RWPE2 (cell line): ENCODE data around the gene CHRM4.

ENCODE experiments used
- ATAC-seq: fragments of 200-7000 bp; cut with Tn5 transposase; 3 replicates; pipeline ENCODE4 v1.9.1; 2021; ENCODE audit warnings: low read depth
- DNase-seq: peaks from one replicate; pipeline ENCODE4 v3.0.0-alpha.2; 2020; ENCODE audit warnings: low spot score
- H3K27ac ChIP-seq: fragments of 450-650 bp; 2 replicates; pipeline ENCODE4 v1.5.1; 2017; ENCODE audit warnings: mild to moderate bottlenecking; ENCODE audit not compliant: poor library complexity, severe bottlenecking
- H3K27me3 ChIP-seq: fragments of 250-450 bp; sonication (Bioruptor Pico); 2 replicates; pipeline ENCODE4 v1.5.1; 2021; ENCODE audit warnings: mild to moderate bottlenecking, moderate library complexity; ENCODE audit not compliant: insufficient read depth, poor library complexity, severe bottlenecking
- H3K36me3 ChIP-seq: fragments of 250-450 bp; sonication (Bioruptor Pico); 2 replicates; pipeline ENCODE4 v1.5.1; 2020; ENCODE audit warnings: low read depth, mild to moderate bottlenecking, moderate library complexity
- H3K4me1 ChIP-seq: fragments of 250-450 bp; sonication (Bioruptor Pico); 2 replicates; pipeline ENCODE4 v1.5.1; 2021; ENCODE audit warnings: mild to moderate bottlenecking, moderate library complexity; ENCODE audit not compliant: insufficient read depth, poor library complexity, severe bottlenecking
- H3K4me3 ChIP-seq: fragments of 250-450 bp; sonication (Bioruptor Pico); 2 replicates; pipeline ENCODE4 v1.5.1; 2021; ENCODE audit warnings: mild to moderate bottlenecking, moderate library complexity; ENCODE audit not compliant: severe bottlenecking
- H3K9me3 ChIP-seq: fragments of 250-450 bp; sonication (Bioruptor Pico); 2 replicates; pipeline ENCODE4 v1.5.1; 2021; ENCODE audit warnings: mild to moderate bottlenecking, moderate library complexity; ENCODE audit not compliant: severe bottlenecking
- CTCF ChIP-seq: fragments of 450-650 bp; IDR thresholded peaks from one replicate; pipeline ENCODE4 v1.5.1; 2017; ENCODE audit warnings: mild to moderate bottlenecking, moderate library complexity; ENCODE audit not compliant: poor library complexity, severe bottlenecking

CHRM4 gene

GRCh38 chr11:46421257-46421880 is 29.8 kb upstream of the CHRM4 start:
- Histone ChIP-seq H3K4me1 (no peaks in the 10 kb centered on the region), H3K27me3 (no peaks in the 10 kb centered on the region), H3K36me3 (peaks cover 10% of the 10 kb centered on the region), H3K27ac (no peak overlapping the region), H3K9me3 (no peaks in the 10 kb centered on the region), H3K4me3 (no peak overlapping the region)
- no peak for DNase-seq
- TF ChIP-seq CTCF = no peak
- no peak for ATAC-seq

GRCh38 chr11:46420513-46420912 is 28.9 kb upstream of the CHRM4 start:
- H3K27ac ChIP-seq = no peak overlapping the region
- no peak for ATAC-seq
- TF ChIP-seq CTCF = no peak
- H3K27me3 ChIP-seq = no peaks in the 10 kb centered on the region
- H3K9me3 ChIP-seq = no peaks in the 10 kb centered on the region
- H3K4me3 ChIP-seq = no peak overlapping the region
- DNase-seq = no peak
- peaks cover 10% of the 10 kb centered on the region for H3K36me3 ChIP-seq
- no peaks in the 10 kb centered on the region for H3K4me1 ChIP-seq

- no peaks in the 10 kb centered on the region for H3K27me3 ChIP-seq
- H3K4me1 ChIP-seq = no peaks in the 10 kb centered on the region
- no peak for TF ChIP-seq CTCF
- no peak overlapping the region for H3K4me3 ChIP-seq
- peaks cover 17% of the 10 kb centered on the region for H3K36me3 ChIP-seq
- H3K9me3 ChIP-seq = no peaks in the 10 kb centered on the region
- ATAC-seq = no peak
- no peak for DNase-seq
- no peak overlapping the region for H3K27ac ChIP-seq
These were observed 27.2 kb upstream of the CHRM4 start for GRCh38 chr11:46418751-46419150.

- Histone ChIP-seq H3K27ac (no peak overlapping the region), H3K4me3 (no peak overlapping the region), H3K36me3 (peaks cover 17% of the 10 kb centered on the region), H3K4me1 (no peaks in the 10 kb centered on the region), H3K27me3 (no peaks in the 10 kb centered on the region), H3K9me3 (no peaks in the 10 kb centered on the region)
- no peak for TF ChIP-seq CTCF
- DNase-seq = no peak
- no peak for ATAC-seq
These were observed 26.1 kb upstream of the CHRM4 start for GRCh38 chr11:46417711-46418110.

- Histone ChIP-seq H3K36me3 (peaks cover 23% of the 10 kb centered on the region), H3K27ac (no peak overlapping the region), H3K4me1 (no peaks in the 10 kb centered on the region), H3K9me3 (no peaks in the 10 kb centered on the region), H3K27me3 (no peaks in the 10 kb centered on the region), H3K4me3 (no peak overlapping the region)
- no peak for DNase-seq
- no peak for ATAC-seq
- TF ChIP-seq CTCF = no peak
These were observed 23.3 kb upstream of the CHRM4 start for GRCh38 chr11:46414879-46415278.
